Measurements from ENCODE around the gene NOP14.
A peak's percentile ranks its signal among the peaks of the same experiment; 100 is the strongest.
"Not testable (repeated sequence)": the region's sequence is repeated elsewhere in the genome, so short reads cannot be mapped to it uniquely, and the experiment has no call there.

The NOP14 gene

DNA sequence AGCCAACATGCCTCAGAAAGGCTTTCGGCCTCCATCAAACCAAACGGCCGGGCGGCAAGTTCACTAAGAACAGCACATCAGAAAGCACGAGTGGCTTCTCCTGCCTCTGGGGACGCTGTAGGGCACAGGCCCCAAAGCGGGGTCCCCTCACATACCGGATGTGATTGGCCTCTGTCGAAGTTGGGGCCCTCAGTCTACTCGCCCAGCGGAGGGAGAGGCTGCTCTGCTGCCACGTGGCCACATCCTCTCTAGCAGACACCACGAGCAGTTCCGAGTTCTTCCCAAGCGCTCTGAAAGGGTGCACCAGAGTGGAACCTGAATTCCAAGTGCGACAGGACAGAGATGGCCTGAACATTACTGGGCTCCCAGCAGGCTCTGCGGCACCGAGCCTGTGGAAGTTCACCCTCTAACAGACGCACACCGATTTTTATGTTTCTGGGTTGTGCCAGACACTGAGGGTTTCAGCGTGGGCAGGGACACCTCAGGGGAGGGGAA is 21.1 kb downstream of the NOP14 start:
- ATAC-seq: no peak

- no peak for ATAC-seq
These were observed 21.8 kb downstream of the NOP14 start for GRCh38 chr4:2941138-2942036.

- ATAC-seq: no peak
These were observed 22.7 kb downstream of the NOP14 start for GRCh38 chr4:2940267-2941137.

DNA sequence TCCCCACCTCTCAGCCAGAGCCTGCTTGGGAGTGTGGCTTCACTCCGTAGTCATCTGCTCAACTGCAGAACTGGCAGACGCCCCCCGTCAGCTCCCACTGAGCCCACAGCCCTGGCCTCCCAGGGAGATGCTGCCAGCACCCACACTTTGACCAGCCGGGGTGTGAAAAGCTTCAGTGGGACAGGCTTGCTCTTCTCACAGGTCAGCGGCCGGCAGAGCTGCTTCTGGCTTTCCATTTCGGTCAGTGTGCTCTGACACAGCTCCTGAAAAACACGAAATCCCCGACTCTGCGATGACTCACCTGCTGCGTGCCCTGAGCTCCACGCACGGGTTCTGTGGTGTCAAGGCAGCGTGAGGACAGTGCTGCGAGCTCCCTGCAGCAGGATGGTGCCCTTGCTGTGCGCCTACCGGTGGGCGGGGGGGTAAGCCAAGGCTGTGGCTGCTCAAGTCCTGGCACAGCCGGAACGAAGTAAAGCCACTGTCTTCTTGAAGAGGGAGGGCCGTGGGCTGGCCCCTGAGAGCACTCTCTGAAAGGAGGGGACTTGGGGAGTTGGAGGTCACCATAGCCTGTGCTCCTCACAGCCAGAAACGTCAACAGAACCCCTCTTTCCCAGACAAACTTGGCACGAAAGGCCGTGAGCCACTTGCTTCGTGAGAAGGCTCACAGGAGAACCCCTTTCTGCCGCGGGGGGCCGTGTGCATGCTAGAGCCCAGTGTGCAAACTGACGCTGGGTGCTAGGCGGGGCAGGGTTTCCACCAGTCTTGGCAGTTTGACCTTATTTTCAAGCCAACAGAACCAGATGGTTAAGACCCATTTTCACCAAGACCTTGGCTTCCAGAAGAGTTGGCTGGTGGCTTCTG is 23.6 kb downstream of the NOP14 start:
- ATAC-seq: no peak

- no peak for ATAC-seq
These were observed 24.3 kb downstream of the NOP14 start for GRCh38 chr4:2938906-2939305.

DNA sequence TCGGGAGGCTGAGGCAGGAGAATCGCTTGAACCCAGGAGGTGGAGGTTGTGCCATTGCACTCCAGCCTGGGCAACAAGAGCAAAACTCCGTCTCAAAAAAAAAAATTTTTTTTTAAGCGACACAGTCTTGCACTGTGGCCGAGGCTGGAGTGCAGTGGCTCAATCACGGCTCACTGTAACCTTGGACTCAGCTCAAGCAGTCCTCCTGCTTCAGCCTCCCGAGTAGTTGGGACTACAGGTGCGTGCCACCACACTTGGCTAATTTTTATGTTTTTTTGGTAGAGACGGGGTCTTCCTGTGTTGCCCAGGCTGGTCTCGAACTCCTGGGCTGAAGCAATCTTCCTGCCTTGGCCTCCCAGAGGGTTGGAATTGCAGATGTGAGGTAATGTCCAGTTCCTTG is 24.8 kb downstream of the NOP14 start:
- ATAC-seq: not testable (repeated sequence)

DNA sequence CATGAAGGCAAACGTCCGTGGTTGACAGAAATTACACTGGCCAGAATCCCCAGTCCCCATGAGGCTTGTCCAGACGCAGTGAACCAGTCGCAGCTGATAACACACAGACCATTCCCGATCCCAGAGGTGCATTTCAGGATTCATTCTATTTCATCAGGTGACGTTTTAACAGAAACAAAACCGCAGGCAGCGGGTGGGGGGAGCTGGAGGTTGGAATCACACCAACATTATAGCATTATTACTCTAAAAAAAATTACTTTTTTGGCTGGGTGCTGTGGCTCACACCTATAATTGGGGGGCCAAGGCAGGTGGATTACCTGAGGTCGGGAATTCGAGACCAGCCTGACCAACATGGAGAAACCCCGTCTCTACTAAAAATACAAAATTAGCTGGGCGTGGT is 25.2 kb downstream of the NOP14 start:
- no peak for ATAC-seq

DNA sequence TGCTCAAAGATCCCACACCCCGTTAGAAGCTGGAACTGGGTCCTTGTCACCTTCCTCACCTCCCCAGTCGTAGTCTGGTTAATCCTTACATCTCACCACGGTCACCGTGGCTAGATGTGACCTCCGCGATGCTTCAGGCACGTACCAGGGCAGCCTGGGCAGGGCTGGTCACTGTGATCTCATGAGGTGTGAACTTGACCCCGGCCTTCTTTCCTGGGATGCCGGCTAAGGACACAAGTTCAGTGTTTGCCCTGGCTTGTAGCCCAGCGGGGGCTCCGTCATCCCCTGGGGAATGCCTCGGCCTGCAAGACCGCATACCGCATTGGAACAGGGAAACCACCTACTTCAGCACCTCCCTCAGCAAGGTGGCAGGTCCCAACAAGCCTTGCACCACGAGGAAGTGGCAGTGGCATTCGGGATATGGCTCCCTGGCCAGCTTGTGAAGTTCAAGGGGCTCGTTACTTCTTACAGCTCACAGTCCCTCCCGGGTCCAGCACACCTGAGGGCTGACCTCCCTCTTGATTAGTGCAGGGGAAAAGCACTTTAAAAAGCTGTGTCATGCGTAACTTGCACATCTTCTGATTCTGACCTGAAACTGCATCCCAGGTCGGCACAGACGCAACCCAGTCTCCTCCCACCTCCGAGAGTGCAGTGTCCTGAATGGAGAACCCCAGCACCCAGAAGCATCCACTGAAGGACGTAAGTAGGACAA is 25.9 kb downstream of the NOP14 start:
- ATAC-seq: no peak

- ATAC-seq: peak; percentile 39 to 44
These were observed 26.4 kb downstream of the NOP14 start for GRCh38 chr4:2936773-2937145.

GRCh38 chr4:2935762-2936743 is 27.2 kb downstream of the NOP14 start:
- ATAC-seq: peak; percentile 70 to 71

GRCh38 chr4:2934813-2935761 is 28.1 kb downstream of the NOP14 start:
- peak; percentile 54 for ATAC-seq

DNA sequence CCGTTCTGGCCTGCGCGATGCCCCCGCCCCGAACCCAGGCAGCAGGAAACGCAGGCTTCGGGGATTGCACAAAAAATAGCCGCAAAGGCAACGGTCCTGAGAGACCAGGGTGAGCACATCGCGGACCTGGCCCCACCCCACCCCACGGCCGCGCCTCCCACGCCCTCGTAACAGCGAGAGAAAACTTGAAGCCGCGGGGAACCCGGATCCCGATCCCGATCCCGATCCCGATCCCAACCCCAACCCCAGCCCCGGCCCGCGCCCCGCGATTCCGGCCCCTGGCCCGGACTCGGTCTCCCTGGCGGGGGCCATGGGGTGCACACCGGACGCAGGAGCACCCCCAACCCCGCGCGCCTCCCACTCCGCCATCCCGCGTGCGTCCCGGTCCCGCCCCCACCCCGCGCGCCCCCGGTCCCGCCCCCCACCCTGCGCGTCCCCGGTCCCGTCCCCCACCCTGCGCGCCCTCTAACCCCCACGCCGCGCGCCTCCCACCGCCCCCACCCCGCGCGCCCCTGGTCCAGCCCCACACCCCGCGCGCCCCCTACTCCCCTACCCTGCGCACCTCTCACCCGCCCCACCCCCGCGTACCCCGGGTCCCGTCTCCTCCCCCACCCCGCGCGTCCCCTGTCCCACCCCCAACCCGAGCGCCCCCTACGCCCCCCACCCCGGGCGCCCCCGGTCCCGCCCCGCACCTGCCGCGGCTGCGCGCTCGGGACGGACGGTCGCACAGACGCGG is 29.0 kb downstream of the NOP14 start:
- ATAC-seq: no peak

DNA sequence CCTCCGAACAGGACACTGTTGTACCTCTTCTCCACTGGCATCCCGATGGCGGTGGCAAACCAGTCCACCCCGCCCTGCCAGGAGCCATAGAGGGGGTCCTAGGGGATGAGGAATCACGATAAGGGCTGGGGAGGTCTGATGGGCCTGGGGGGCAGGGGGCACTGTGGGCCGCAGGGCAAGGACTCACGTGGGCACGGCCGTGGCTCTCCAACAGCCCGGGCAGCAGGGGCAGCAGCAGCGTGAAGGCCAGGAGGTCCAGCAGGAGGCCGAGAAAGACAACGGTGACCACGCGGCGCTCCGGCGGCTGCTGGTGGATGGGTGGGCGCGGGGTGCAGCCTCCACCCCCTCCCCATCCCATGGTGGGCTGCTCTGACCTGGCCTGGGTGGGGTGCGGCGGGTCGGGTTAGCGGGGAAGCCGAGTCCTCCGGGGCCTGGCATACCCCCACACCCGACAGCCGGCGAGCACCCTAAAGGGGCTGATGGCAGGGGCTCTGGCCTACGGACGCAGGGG is 29.6 kb downstream of the NOP14 start:
- ATAC-seq: no peak

- ATAC-seq: no peak
These were observed 30.1 kb downstream of the NOP14 start for GRCh38 chr4:2932951-2933565.

GRCh38 chr4:2932321-2932950 is 30.8 kb downstream of the NOP14 start:
- no peak for ATAC-seq

DNA sequence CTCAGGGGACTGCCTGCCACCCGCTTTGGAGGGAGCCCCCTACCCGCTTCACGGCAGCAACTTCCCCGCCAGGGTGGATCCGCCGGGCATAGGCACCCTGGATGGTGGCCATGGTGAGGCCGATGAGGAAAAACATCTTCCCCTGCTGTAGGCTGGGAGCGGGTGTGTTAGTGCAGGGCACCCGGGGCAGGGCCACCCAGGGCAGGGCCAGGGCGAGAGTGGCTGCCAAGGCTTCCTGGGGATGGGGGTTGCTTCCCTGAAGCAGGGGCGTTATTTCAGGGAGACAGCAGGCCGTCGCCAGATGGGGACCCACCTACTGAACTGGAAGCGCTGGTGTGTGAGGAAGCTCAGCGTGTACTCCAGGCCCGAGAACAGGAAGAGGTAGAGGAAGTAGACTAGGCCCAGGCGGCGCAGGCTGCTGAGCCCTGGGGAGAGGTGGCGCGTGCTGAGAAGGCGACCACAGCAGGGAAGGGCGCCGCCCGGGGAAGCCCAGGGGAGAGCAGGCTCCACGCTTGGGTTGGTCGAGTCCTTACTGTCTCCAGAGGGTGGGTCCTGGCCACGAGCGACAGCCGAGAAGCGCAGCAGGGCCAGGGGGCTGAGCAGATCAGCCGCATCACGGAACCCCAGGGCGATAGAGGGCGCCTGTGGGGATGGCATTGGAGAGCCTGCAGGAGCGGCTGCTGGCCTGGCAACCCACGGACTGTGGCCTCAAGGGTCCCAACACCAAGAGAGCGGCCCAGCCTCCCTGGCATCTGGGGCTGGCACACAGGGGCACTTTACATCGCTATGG is 31.5 kb downstream of the NOP14 start:
- no peak for ATAC-seq

Measured in activated CD4-positive, CD25-positive, alpha-beta regulatory T cell treated with anti-CD3 and anti-CD28 coated beads, Interleukin-2, amount 50 U/mL, for 24 hours (primary cell).